Activated CD4-positive, alpha-beta memory T cell treated with anti-CD3 and anti-CD28 coated beads for 36 hours (primary cell): Measurements from ENCODE around the gene OR1D2. TPM values are rescaled to one million over a fixed set of nuclear protein-coding genes. Genes with fewer than 3 reads are reported as not detected.

Experiments used
- CTCF ChIA-PET: fragments of 350-600 bp; sonication (Branson Sonifier 250); formaldehyde crosslinking; loops from one replicate; lab custom pipeline; 2021; ENCODE audit warnings: antibody characterized with exemption, inconsistent platforms; lab: Charles Lee
- POLR2A ChIA-PET: fragments of 350-600 bp; sonication (Branson Sonifier 250); formaldehyde crosslinking; loops from one replicate; lab custom pipeline; 2021; ENCODE audit warnings: antibody characterized with exemption; lab: Charles Lee
- DNase-seq: peaks from one replicate; pipeline ENCODE4 v3.0.0-alpha.2; 2020
- H3K27ac Mint-ChIP-seq: one replicate; pipeline ENCODE4 v1.8.0; 2021; ENCODE audit warnings: mixed read lengths
- H3K27me3 Mint-ChIP-seq: one replicate; pipeline ENCODE4 v1.8.0; 2021; ENCODE audit warnings: mixed read lengths
- H3K36me3 Mint-ChIP-seq: one replicate; pipeline ENCODE4 v1.8.0; 2021; ENCODE audit warnings: mixed read lengths
- H3K4me1 Mint-ChIP-seq: one replicate; pipeline ENCODE4 v1.8.0; 2021; ENCODE audit warnings: low read depth, mixed read lengths
- H3K4me3 Mint-ChIP-seq: one replicate; pipeline ENCODE4 v1.8.0; 2021; ENCODE audit warnings: mild to moderate bottlenecking, mixed read lengths
- H3K9me3 Mint-ChIP-seq: one replicate; pipeline ENCODE4 v1.8.0; 2021; ENCODE audit warnings: mixed read lengths
- intact Hi-C: fragments of 100-400 bp; cut with micrococcal nuclease; formaldehyde crosslinking; loops from one replicate; pipeline ENCODE4 v1.15.1; 2023
- total RNA-seq, 2 experiments: library from RNA; stranded (reverse); gene quantifications; one replicate each; pipeline ENCODE4 v1.2.3, GENCODE V29; 2021

The OR1D2 gene
- total RNA-seq, 2 experiments from 2014 or later = not detected

DNA sequence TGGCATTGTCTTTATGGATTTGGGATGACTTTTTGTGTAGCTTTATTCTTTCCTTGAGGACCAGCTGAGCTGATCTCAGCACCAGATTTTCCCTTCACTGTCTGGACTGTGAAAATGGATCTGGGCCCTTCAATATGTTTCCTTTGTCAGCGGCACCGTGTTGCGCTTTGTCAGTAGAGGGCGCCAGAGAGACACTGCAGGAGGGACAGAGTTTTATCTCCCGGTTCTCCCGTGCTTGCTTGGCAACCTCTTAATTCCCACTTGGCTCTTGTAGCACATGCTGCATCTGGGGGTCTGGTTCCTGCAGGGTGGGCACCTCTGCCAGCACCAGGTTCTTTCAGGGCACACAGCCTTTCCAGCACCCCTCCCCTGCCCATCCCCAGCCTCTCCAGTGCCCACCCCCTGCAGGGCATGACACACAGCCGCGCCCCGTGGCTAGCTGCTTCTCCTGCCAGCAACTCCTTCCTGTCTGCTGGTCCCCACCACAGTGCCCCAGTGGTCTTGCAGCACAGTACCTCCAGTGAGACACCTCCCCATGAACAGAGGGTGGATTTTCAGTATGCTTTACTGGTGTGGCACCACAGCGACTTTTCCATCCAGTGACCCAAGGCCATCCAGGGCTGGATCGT, 60.4 kb downstream of the OR1D2 start:
- Mint-ChIP-seq H3K9me3 (peaks cover 17% of the 10 kb centered on the region), H3K27me3 (peaks cover 3% of the 10 kb centered on the region), H3K27ac (no peak overlapping the region), H3K4me3 (no peak overlapping the region), H3K36me3 (peaks cover 3% of the 10 kb centered on the region), H3K4me1 (peaks cover 16% of the 10 kb centered on the region)
- ChIA-PET CTCF (interaction anchor here (1.3 to 1.8 kb wide), 3 partner anchors 31 to 258 kb away, joined by 4 to 7 read pairs (median 4); no protein-coding TSS in a partner anchor), POLR2A (no interaction called here)
- DNase-seq = peak; percentile 34
- intact Hi-C loops = no loop called here

DNA sequence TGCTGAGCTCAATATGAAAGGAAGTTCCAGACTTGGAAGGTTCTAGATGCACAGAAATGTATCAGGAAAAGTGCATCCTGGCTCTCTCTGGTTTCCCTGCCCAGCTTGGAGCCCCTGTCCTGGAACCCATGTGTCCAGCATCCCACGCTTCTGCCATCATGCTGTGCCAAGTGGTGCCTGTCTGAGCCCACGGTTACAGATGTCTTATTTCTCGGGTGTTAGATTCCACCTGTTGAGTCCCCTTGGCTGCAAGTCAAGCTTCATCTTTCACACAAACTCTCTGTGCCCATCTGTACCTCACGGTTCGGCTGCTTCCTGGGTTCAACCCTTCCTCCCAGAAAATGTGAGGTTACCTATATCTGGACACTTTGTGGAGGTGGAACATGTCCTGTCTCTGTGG, 63.3 kb downstream of the OR1D2 start:
- H3K27ac Mint-ChIP-seq = no peak overlapping the region
- H3K4me3 Mint-ChIP-seq = no peak overlapping the region
- CTCF ChIA-PET = interaction anchor here (1.3 kb wide), 1 partner anchor 28 kb away, joined by 3 read pairs; no protein-coding TSS in a partner anchor
- H3K27me3 Mint-ChIP-seq = peaks cover 3% of the 10 kb centered on the region
- POLR2A ChIA-PET = interaction anchor here (0.7 kb wide), 1 partner anchor 133 kb away, joined by 4 read pairs; no protein-coding TSS in a partner anchor
- H3K4me1 Mint-ChIP-seq = peaks cover 11% of the 10 kb centered on the region
- intact Hi-C loops = no loop called here
- peaks cover 3% of the 10 kb centered on the region for H3K36me3 Mint-ChIP-seq
- DNase-seq = no peak
- H3K9me3 Mint-ChIP-seq = peaks cover 17% of the 10 kb centered on the region

DNA sequence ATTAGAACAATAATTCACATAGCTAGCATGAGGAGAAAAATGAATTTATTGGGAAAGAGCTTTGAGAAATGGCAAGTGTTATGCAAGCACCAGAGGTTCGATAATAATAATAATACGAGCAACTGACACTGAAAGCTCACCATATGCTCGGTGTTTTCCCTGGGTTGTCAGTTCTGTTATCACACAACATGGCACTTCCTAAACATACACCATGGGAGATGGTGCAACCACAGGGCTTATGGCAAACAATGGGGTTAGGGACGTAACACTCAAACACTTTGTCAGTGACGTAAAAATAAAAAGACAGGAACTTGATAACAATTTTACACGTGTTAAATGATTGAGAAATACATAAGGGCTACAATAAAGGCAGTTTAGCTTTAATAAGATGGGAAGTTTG, 64.5 kb downstream of the OR1D2 start:
- Mint-ChIP-seq H3K27me3 (peaks cover 3% of the 10 kb centered on the region), H3K9me3 (peaks cover 17% of the 10 kb centered on the region), H3K4me1 (peaks cover 11% of the 10 kb centered on the region), H3K4me3 (no peak overlapping the region), H3K36me3 (peaks cover 3% of the 10 kb centered on the region), H3K27ac (no peak overlapping the region)
- CTCF ChIA-PET = interaction anchor here (1.1 kb wide), 1 partner anchor 9 kb away, joined by 9 read pairs; no protein-coding TSS in a partner anchor
- intact Hi-C loops = no loop called here
- no peak for DNase-seq
- POLR2A ChIA-PET = interaction anchor here (0.7 to 1.1 kb wide), 2 partner anchors 519 to 610 kb away, joined by 3 to 4 read pairs; no protein-coding TSS in a partner anchor

DNA sequence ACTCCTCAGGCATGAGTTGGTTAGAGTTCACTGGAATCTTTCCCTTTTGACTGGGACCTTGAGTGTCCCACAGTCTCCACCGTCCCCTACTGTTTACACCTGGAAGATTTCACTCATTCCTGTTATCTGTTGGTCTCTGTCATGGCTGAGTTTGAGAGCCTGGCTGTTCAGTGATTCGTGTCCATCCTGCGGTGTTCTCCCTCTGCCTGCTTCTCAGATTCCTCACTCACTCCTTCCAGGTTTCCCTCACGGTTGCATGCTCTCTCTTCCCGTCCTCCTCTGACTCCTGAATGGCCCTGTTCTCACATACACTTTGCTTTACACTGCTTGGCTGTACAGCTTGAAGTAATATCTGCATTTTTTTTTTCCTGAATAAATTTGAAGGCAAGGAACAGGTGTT, 65.3 kb downstream of the OR1D2 start:
- H3K27me3 Mint-ChIP-seq = peaks cover 3% of the 10 kb centered on the region
- peaks cover 11% of the 10 kb centered on the region for H3K9me3 Mint-ChIP-seq
- no peak overlapping the region for H3K27ac Mint-ChIP-seq
- ChIA-PET POLR2A (no interaction called here), CTCF (no interaction called here)
- peaks cover 3% of the 10 kb centered on the region for H3K36me3 Mint-ChIP-seq
- intact Hi-C loops = no loop called here
- no peak overlapping the region for H3K4me3 Mint-ChIP-seq
- H3K4me1 Mint-ChIP-seq = peaks cover 11% of the 10 kb centered on the region
- DNase-seq = no peak

Other genes starting within 250 kb of the OR1D2 start
- not detected for gene OR1D5, start 40.8 kb downstream of the OR1D2 start, total RNA-seq
- gene OR1G1, start 23.1 kb upstream of the OR1D2 start, total RNA-seq = not detected
- gene OR1A2, start 93.1 kb upstream of the OR1D2 start, total RNA-seq = not detected
- not detected for gene OR1A1, start 103.2 kb upstream of the OR1D2 start, total RNA-seq
- under 1 TPM in 1 of 2 experiments, not detected in 1; 0.26 TPM for gene OR3A1, start 193.9 kb upstream of the OR1D2 start, total RNA-seq